Frontal cortex (tissue), 4 donors: ENCODE results near the gene ACTN4. TPM values are rescaled to one million over a fixed set of nuclear protein-coding genes. Genes with fewer than 3 reads are reported as not detected.

Experiments used
- DNase-seq, 2 donors: peaks; one replicate each; pipeline ENCODE4 v3.0.0; 2012; ENCODE audit warnings: low spot score in 2 of 2
- FAIRE-seq: peaks from 2 replicates; lab custom pipeline; 2012; peaks lifted over from hg19 to GRCh38; lab: Jason Lieb, UNC
- total RNA-seq: library from RNA; depleted of rRNA; stranded (reverse); fragments of >200 nt; gene quantifications from one replicate; pipeline ENCODE4 v1.2.3, GENCODE V29; 2014
- donor health status: control.
- donor health status: control.
- donor health status: control.

ACTN4 gene
- total RNA-seq, 1 donor from 2014 or later = 50.1 TPM

- DNase-seq (no peak), FAIRE-seq (no peak)
Measured at GRCh38 chr19:38704488-38705026, 57.1 kb downstream of the ACTN4 start.

DNA sequence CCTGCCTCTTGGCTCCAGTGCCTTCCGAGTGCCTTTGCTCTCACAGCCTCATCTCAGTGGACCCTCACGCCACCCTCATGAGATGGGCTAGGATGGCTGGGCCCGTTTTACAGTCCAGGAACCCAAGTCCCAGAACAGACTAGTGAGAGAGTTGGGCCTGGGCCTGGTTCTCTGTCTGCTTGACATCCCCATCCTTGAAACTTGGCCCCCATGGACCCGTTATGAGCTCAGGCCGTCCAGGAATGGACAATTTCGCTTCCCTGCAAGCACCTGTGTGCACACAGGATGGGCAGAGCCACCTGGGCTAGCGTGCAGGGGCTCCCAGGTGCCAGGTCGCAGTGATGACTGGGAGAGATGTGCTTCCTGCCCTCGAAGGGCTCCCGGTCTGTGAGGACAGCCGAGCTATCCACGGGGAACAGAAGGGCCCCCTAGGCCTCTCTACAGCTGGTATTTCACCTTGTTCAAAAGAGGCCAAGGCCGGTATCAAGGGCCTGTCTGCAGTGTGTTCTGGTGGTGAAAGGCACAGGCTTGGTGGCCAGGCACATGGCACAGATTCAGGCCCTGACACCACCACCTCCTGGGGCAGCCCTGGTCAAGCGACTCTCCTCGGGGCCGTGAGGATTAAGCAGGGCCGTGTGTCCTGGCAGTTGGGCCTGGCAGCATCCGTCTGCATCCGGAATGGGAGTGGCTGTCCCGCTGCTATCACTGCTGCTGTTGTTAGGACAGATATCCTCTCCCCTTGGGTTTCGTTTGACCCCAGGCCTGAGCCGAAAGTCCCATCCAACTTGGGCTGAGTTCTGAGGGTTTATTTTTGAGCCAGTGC, 58.0 kb downstream of the ACTN4 start:
- FAIRE-seq (no peak), DNase-seq (no peak)

- no peak for FAIRE-seq
Measured at GRCh38 chr19:38706792-38707511, 59.5 kb downstream of the ACTN4 start.

GRCh38 chr19:38707512-38708114, 60.2 kb downstream of the ACTN4 start:
- no peak for FAIRE-seq

More at GRCh38 chr19:38706792-38707511, 59.5 kb downstream of the ACTN4 start:
- DNase-seq = no peak

DNA sequence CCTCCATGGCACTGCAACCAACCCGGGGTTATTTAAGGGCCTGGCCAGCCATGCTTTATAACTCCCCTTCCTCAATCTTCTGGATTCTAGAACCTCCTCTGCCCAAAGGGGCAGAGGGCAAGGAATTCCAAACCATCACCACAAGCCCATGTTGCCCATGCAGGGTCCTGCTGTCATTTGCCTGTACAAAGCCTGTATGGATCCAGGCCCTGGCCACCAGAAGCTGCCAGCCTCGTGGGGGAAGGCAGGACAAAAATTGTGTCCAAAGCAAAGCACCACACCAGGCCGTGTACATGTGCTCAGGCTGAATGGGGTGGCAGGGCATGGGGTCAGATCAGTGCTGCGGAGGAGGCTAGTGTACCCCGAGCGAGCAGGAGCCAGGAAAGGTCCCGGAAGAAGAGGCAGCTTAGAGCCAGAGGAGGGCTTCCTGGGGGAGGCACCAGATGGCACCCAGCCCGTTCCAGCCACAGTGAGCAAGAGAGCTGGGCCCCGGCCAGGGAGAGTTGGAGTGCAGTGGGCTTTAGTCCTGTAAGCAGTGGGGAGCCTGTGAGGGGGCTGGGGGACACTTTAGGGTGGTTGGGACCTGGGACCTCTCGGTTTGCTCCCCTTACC, 61.1 kb downstream of the ACTN4 start:
- no peak for FAIRE-seq
- no peak for DNase-seq

More at GRCh38 chr19:38707512-38708114, 60.2 kb downstream of the ACTN4 start:
- DNase-seq = no peak

- FAIRE-seq = no peak
- no peak for DNase-seq
Measured at GRCh38 chr19:38709119-38709518, 61.7 kb downstream of the ACTN4 start.

DNA sequence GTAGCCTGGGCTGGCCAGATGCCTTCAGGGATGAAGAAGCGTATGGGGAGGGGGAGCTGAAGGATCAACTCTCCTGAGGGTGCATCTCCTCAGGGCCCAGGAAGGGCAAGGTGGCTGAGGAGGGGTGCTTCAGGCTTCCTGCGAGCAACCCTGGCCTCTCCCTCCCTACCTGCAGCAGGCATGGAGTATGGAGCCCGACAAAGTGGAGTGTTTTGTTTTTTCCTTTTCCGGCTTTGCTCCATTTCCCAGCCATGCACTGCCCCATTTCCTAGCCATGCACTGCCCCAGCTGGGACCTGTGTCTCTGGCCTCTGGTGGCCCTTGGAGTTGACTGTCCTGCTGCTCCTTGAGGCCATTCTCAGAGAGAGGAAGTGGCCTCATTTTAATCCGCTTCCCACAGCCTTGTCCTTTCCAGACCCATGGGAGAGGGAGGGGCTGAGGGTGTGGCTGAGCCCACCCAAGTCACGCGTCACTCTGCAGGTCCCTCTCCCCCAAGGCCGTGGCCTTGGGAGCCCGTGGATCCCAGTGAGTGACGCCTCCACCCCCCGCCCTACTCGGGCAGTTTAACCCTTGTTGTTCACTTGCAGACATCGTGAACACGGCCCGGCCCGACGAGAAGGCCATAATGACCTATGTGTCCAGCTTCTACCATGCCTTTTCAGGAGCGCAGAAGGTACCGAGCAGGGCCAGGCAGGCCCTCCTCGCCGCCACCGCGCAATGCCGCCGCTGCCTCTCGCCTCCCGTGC, 62.4 kb downstream of the ACTN4 start:
- FAIRE-seq = no peak

DNA sequence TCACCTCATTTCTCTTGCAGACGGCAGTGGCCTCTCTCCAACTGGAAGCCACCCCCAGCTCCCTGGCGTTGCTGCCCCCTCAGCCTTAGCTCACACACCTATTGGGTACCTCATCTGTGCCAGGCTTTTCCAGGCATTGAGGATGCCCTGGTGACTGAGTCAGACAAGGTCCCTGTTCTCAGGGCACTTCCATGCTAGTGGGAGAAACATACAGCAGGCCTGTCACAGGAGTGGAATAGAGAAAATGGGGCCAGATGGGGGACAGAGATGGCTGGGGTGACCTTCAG, 62.9 kb downstream of the ACTN4 start:
- FAIRE-seq (no peak), DNase-seq (no peak)

More for the DNA sequence above, 62.4 kb downstream of the ACTN4 start:
- no peak for DNase-seq

DNA sequence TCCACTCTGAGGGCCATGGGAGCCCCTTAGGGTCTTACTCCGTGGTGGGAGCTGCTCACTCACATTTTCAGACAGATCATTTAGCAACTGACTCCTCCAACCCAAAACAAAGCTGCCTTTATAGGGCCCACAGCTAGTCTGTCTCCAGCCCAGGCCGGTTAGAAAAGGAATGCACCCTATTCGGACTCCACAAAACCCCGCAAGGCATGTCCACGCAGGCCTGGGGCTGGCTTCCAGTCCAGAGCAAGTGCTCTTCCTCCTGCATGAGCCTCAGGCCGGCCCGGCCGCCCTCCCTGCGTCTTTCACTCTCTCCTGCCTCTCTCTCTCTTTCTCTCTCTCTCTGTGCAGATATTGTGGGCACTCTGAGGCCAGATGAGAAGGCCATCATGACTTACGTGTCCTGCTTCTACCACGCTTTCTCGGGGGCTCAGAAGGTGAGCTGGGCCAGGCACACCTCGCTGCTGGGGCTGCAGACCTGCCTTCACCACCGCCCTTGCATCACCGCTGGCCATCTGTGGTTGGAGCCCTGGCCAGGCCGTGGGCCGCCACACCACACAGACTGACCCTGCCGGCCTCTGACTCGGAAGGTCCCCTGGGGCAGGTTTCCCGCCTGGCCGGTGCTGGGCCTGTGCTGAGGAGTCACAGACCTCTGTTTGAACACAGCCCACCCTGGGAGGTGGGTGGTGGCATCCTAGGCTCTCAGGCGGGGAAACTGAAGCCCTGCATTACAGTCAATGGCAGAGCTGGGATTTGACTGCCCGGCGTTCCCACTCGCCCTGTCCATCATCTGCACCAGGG, 63.7 kb downstream of the ACTN4 start:
- FAIRE-seq (no peak), DNase-seq (no peak)

DNA sequence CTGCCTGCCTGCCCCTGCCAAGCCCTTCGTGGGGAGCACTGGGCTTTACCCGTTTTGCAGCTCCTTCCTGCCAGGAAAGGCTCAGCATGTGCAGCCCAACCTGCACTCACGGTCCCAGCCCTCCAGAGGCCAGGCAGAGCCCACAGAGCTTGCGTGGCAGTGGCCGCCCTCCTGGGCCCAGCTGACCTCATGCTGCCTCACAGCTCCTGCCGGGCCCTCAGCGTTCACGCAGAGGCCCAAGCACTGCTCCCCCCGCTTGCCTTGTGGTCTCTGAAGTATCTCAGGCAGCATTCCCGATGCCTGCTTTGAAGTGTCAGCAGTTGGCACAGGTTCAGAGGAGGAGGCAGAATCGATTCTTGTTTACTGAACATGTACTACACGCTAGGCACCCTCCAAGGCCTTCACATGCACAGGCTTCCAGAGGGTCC, 64.3 kb downstream of the ACTN4 start:
- DNase-seq = no peak
- no peak for FAIRE-seq

DNA sequence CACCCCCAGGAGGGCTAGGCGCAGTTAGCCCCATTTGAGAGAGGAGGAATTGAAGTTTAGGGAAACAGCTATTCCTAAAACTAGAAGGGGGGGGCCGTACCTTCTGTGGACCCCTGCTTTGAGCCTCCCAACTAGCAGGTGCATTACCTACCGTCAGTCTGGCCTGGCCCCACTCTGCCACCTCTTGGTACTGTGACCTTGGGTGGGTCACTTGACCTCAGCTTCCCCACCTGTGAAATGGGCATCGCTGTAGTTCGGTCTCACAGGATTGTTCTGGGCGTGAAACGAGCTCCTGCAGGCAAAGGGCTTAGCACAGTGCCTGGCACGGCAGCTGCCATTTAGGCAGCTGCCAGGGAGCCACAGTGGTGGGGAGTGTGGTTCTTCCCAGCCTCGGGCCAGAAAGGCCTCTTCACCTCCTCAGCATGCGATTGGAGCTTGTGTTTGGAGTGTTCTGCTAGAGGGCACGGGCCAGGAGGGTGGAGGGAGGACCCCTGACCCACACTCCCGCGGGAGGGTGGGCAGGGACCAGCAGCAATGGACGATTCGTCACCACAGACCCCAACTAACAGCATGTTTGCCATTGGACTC, 64.8 kb downstream of the ACTN4 start:
- FAIRE-seq (no peak), DNase-seq (no peak)

DNA sequence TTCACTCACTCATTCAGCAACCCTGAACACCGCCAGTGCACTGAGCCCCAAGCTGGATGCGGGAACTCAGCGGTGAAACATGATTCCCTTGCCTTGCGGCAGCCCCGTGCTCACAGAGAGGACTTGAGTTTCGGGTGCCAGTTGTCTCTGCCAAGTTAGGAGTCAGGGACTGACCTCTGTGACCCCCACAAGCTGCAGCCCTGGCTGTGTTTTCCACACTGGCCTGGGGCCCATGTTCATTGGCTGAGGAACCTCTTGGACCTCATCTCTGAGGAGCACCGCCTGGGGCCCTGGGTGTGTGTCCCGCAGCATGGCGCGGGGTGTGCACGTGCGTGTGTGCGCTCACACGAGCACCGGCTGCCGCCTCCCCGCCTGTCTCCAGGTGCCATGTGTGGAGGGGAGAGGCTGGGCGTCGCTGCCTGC, 65.8 kb downstream of the ACTN4 start:
- FAIRE-seq = no peak
- DNase-seq = no peak

- DNase-seq = no peak
- no peak for FAIRE-seq
Measured at GRCh38 chr19:38713865-38714264, 66.4 kb downstream of the ACTN4 start.

GRCh38 chr19:38714354-38714778, 66.9 kb downstream of the ACTN4 start:
- no peak for DNase-seq
- no peak for FAIRE-seq

DNA sequence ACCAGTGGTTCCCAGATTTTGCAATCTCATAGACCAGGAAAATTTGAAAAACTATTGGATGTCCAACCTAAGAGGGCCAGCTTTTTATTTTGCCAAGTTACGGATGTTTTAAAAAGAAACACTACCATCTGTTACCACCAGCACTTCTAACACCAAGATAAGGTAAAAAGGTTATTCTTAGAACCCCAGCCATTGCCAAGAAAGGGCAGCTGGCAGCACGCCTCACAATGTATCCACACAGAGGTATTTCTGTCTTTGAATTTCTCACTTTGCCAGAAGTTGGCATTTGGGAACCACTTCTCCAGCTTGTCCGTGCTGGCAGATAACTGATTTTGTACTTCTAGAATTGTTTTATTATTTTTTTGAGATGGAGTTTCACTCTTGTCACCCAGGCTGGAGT, 68.1 kb downstream of the ACTN4 start:
- FAIRE-seq = no peak
- no peak for DNase-seq

- FAIRE-seq = no peak
- no peak for DNase-seq
Measured at GRCh38 chr19:38717051-38717450, 69.6 kb downstream of the ACTN4 start.

GRCh38 chr19:38717855-38718254, 70.4 kb downstream of the ACTN4 start:
- no peak for FAIRE-seq
- DNase-seq = no peak

GRCh38 chr19:38718747-38719543, 71.5 kb downstream of the ACTN4 start:
- FAIRE-seq (no peak), DNase-seq (no peak)
